ENCODE measurements around the gene KCNJ6.
"Not testable (repeated sequence)": the region's sequence is repeated elsewhere in the genome, so short reads cannot be mapped to it uniquely, and the experiment has no call there.

Gene KCNJ6

GRCh38 chr21:37669249-37669648 is 247.0 kb downstream of the KCNJ6 start:
- DNase-seq (ENCODE audit: low read depth): no peak

GRCh38 chr21:37668462-37669239 is 247.6 kb downstream of the KCNJ6 start:
- DNase-seq (ENCODE audit: low read depth): no peak
- TF ChIP-seq CTCF (IDR thresholded peaks at IDR 0.05; ENCODE audit: insufficient read depth, low read depth, low read length, missing control alignments): no peak
- H3K4me3 ChIP-seq (ENCODE audit: low read length): no peak overlapping the region

More at GRCh38 chr21:37669249-37669648, 247.0 kb downstream of the KCNJ6 start:
- no peak for TF ChIP-seq CTCF (IDR thresholded peaks at IDR 0.05; ENCODE audit: insufficient read depth, low read depth, low read length, missing control alignments)
- no peak overlapping the region for H3K4me3 ChIP-seq (ENCODE audit: low read length)

- TF ChIP-seq CTCF (IDR thresholded peaks at IDR 0.05; ENCODE audit: insufficient read depth, low read depth, low read length, missing control alignments): no peak
- no peak for DNase-seq (ENCODE audit: low read depth)
- H3K4me3 ChIP-seq (ENCODE audit: low read length): no peak overlapping the region
These were observed 248.9 kb downstream of the KCNJ6 start for GRCh38 chr21:37667380-37667779.

- H3K4me3 ChIP-seq (ENCODE audit: low read length): no peak overlapping the region
- peak; percentile 53 for DNase-seq (ENCODE audit: low read depth)
- TF ChIP-seq CTCF (IDR thresholded peaks at IDR 0.05; ENCODE audit: insufficient read depth, low read depth, low read length, missing control alignments): no peak
These were observed 250.8 kb downstream of the KCNJ6 start for GRCh38 chr21:37665230-37666024.

GRCh38 chr21:37662227-37662626 is 254.0 kb downstream of the KCNJ6 start:
- DNase-seq (ENCODE audit: low read depth); H3K4me3 ChIP-seq (ENCODE audit: low read length): not testable (repeated sequence)

- no peak overlapping the region for H3K4me3 ChIP-seq (ENCODE audit: low read length)
- no peak for TF ChIP-seq CTCF (IDR thresholded peaks at IDR 0.05; ENCODE audit: insufficient read depth, low read depth, low read length, missing control alignments)
- DNase-seq (ENCODE audit: low read depth): no peak
These were observed 255.5 kb downstream of the KCNJ6 start for GRCh38 chr21:37660709-37661108.

- H3K4me3 ChIP-seq (ENCODE audit: low read length): no peak overlapping the region
- TF ChIP-seq CTCF (IDR thresholded peaks at IDR 0.05; ENCODE audit: insufficient read depth, low read depth, low read length, missing control alignments): no peak
These were observed 256.4 kb downstream of the KCNJ6 start for GRCh38 chr21:37659874-37660273.

More at GRCh38 chr21:37659874-37660273, 256.4 kb downstream of the KCNJ6 start:
- no peak for DNase-seq (ENCODE audit: low read depth)

All from epithelial cell of esophagus (primary cell).